H1 (cell line): ENCODE results near the gene ZSCAN25.

ENCODE experiments used
- CBX5 ChIP-seq: fragments of 300-800, 300-1000 bp; sonication (generic); IDR thresholded peaks from 2 replicates; pipeline ENCODE4 v1.7.1; 2016; ENCODE audit warnings: antibody characterized with exemption, low read length, low read depth
- CTCF ChIP-seq, 3 experiments: IDR thresholded peaks; 1 replicate in 2 of 3; 2 replicates in 1 of 3; pipeline versions ENCODE4 v1.5.1 to v1.6.1; 2011; ENCODE audit warnings: low read length in 3 of 3, mild to moderate bottlenecking in 3 of 3, inconsistent platforms in 2 of 3, low read depth in 1 of 3, moderate library complexity in 1 of 3; ENCODE audit not compliant: insufficient read depth in 1 of 3; ENCODE audit errors: control extremely low read depth in 1 of 3
- JUND ChIP-seq: IDR thresholded peaks from 2 replicates; pipeline ENCODE4 v1.6.1; 2011; ENCODE audit warnings: mild to moderate bottlenecking, improper control_type of control experiment, low read length
- POLR2A ChIP-seq, 2 experiments: IDR thresholded peaks; 1 replicate in 1 of 2; 2 replicates in 1 of 2; pipeline ENCODE4 v1.6.1; 2011; ENCODE audit warnings: low read depth in 2 of 2, low read length in 2 of 2, mild to moderate bottlenecking in 2 of 2; ENCODE audit errors: control extremely low read depth in 1 of 2
- POLR2AphosphoS5 ChIP-seq: IDR thresholded peaks from 2 replicates; pipeline ENCODE4 v1.6.1; 2011; ENCODE audit warnings: low read depth, low read length
- SIX5 ChIP-seq: IDR thresholded peaks from 2 replicates; pipeline ENCODE4 v1.6.1; 2011; ENCODE audit warnings: mild to moderate bottlenecking, low read depth, low read length

GRCh38 chr7:99573257-99573656 lies 43.5 kb upstream of the ZSCAN25 start:
- TF ChIP-seq SIX5 (no peak), CTCF (IDR thresholded peaks at IDR 0.05; ENCODE audit: control extremely low read depth in 1 of 3, insufficient read depth in 1 of 3, low read depth in 1 of 3, low read length in 3 of 3) (no peak), POLR2AphosphoS5 (no peak), POLR2A (IDR thresholded peaks at IDR 0.05; ENCODE audit: control extremely low read depth in 1 of 2, low read depth in 2 of 2, low read length in 2 of 2) (no peak), JUND (no peak), CBX5 (no peak)
